Activated T-helper 2 cell treated with anti-CD3 and anti-CD28 coated beads, Interferon-gamma antibody, Interleukin-2, Interleukin-4, amounts not matched to agents 10 μg/mL and 5 μg/mL and 100 μg/mL, durations not matched to agents 14 hours and 24 hours and 36 hours (primary cell): ENCODE results near the gene RPL36. TPM values are rescaled to one million over a fixed set of nuclear protein-coding genes. Genes with fewer than 3 reads are reported as not detected.
"Not testable (repeated sequence)": the region's sequence is repeated elsewhere in the genome, so short reads cannot be mapped to it uniquely, and the experiment has no call there.

Experiments
- DNase-seq: peaks from one replicate; pipeline ENCODE4 v3.0.0; 2021; ENCODE audit warnings: low spot score
- H3K27ac Mint-ChIP-seq: one replicate; pipeline ENCODE4 v1.8.0; 2021; ENCODE audit warnings: mixed read lengths
- H3K27me3 Mint-ChIP-seq: one replicate; pipeline ENCODE4 v1.8.0; 2021; ENCODE audit warnings: low read depth, mixed read lengths
- H3K36me3 Mint-ChIP-seq: one replicate; pipeline ENCODE4 v1.8.0; 2021; ENCODE audit warnings: low read depth, mixed read lengths
- H3K4me1 Mint-ChIP-seq: one replicate; pipeline ENCODE4 v1.8.0; 2021; ENCODE audit warnings: low read depth, mixed read lengths
- H3K4me3 Mint-ChIP-seq: one replicate; pipeline ENCODE4 v1.8.0; 2021; ENCODE audit warnings: low read depth, mild to moderate bottlenecking, moderate library complexity, mixed read lengths
- H3K9me3 Mint-ChIP-seq: one replicate; pipeline ENCODE4 v1.8.0; 2021; ENCODE audit warnings: mixed read lengths
- intact Hi-C: fragments of 100-400 bp; cut with micrococcal nuclease; formaldehyde crosslinking; loops from one replicate; pipeline ENCODE4 v1.15.1; 2023
- total RNA-seq: library from RNA; stranded (reverse); gene quantifications from 2 replicates; pipeline ENCODE4 v1.2.3, GENCODE V29; 2022

Gene RPL36
- total RNA-seq, 1 donor from 2014 or later: 1,031 TPM

DNA sequence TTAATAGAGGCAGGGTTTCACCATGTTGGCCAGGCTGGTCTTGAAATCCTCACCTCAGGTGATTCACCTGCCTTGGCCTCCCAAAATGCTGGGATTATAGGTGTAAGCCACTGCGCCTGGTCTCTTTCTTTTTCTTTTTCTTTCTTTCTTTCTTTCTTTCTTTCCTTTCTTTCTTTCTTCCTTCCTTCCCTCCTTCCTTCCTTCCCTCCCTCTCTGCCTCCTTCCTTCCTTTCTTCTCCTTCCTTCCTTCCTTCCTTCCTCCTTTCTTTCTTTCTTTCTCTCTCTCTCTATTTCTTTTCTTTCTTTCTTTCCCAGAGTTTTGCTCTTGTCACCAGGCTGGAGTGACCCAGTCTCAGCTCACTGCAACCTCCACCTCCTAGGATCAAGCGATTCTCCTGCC lies 43.1 kb downstream of the RPL36 start:
- H3K4me1 Mint-ChIP-seq, H3K27me3 Mint-ChIP-seq, DNase-seq, H3K9me3 Mint-ChIP-seq, H3K27ac Mint-ChIP-seq, H3K36me3 Mint-ChIP-seq, H3K4me3 Mint-ChIP-seq, intact Hi-C loops: not testable (repeated sequence)

DNA sequence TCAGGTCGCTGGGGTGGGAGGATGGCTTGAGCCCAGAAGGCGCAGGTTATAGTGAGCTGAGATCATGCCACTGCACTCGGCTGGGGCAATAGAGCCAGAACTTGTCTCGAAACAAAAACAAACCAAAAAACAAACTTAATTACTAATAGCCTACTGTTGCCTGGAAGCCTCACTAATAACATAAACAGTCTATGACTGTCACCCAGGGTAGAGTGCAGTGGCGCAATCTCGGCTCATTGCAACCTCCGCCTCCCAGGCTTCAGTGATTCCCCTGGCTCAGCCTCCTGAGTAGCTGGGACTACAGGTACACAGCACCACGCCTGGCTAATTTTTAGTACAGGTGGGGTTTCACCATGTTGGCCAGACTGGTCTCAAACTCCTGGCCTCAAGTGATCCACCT lies 48.3 kb downstream of the RPL36 start:
- Mint-ChIP-seq H3K27ac (no peak overlapping the region), H3K27me3 (no peaks in the 10 kb centered on the region), H3K4me1 (no peaks in the 10 kb centered on the region), H3K36me3 (no peaks in the 10 kb centered on the region), H3K4me3 (no peak overlapping the region), H3K9me3 (no peaks in the 10 kb centered on the region)
- intact Hi-C loops: no loop called here
- no peak for DNase-seq

Other genes with a start within 250 kb of the RPL36 start
- not detected in 2 replicates for gene ZNRF4, start 234.9 kb upstream of the RPL36 start, total RNA-seq
- 0.37 and 0.52 TPM in 2 replicates for gene TINCR, start 122.3 kb upstream of the RPL36 start, total RNA-seq
- gene SAFB2, start 67.5 kb upstream of the RPL36 start, total RNA-seq: 96.1 and 96.7 TPM in 2 replicates
- gene SAFB, start 67.2 kb upstream of the RPL36 start, total RNA-seq: 132 and 143 TPM in 2 replicates
- gene MICOS13, start 9.8 kb upstream of the RPL36 start, total RNA-seq: 54.3 and 60.9 TPM in 2 replicates
- 2.0 and 2.5 TPM in 2 replicates for gene HSD11B1L, start 9.3 kb upstream of the RPL36 start, total RNA-seq
- gene LONP1, start 29.9 kb downstream of the RPL36 start, total RNA-seq: 192 and 196 TPM in 2 replicates
- gene CATSPERD, start 30.3 kb downstream of the RPL36 start, total RNA-seq: not detected in 2 replicates
- 5.7 and 6.1 TPM in 2 replicates for gene PRR22, start 94.5 kb downstream of the RPL36 start, total RNA-seq
- 74.0 and 84.3 TPM in 2 replicates for gene DUS3L, start 100.9 kb downstream of the RPL36 start, total RNA-seq
- gene NRTN, start 114.8 kb downstream of the RPL36 start, total RNA-seq: 0.85 and 0.87 TPM in 2 replicates
- gene FUT6, start 149.4 kb downstream of the RPL36 start, total RNA-seq: not detected in 2 replicates
- not detected in 2 replicates for gene FUT3, start 161.2 kb downstream of the RPL36 start, total RNA-seq
- gene FUT5, start 180.2 kb downstream of the RPL36 start, total RNA-seq: not detected in 2 replicates
- gene NDUFA11, start 213.5 kb downstream of the RPL36 start, total RNA-seq: 230 and 246 TPM in 2 replicates
- 3.1 and 3.8 TPM in 2 replicates for gene VMAC, start 214.6 kb downstream of the RPL36 start, total RNA-seq
- 3.3 and 4.8 TPM in 2 replicates for gene CAPS, start 224.0 kb downstream of the RPL36 start, total RNA-seq